PC-9 (cell line): Measurements from ENCODE around the gene CLC. TPM values are rescaled to one million over a fixed set of nuclear protein-coding genes. Genes with fewer than 3 reads are reported as not detected.

Experiments
- BruUV-seq: library from RNA; stranded (reverse); fragments of 400-500 nt; replicated peaks from 2 replicates; lab custom pipeline; 2021; lab: Mats Ljungman, UMichigan
- CTCF ChIA-PET: fragments of 300-600 bp; sonication (Branson Sonifier 250); formaldehyde crosslinking; loops from one replicate; lab custom pipeline; 2022; ENCODE audit warnings: antibody characterized with exemption; lab: Charles Lee
- POLR2A ChIA-PET: fragments of 300-600 bp; sonication (Branson Sonifier 250); formaldehyde crosslinking; loops from one replicate; lab custom pipeline; 2022; ENCODE audit warnings: antibody characterized with exemption; ENCODE audit not compliant: unreplicated experiment; lab: Charles Lee
- DNase-seq, 2 experiments: peaks; one replicate each; pipeline versions ENCODE4 v3.0.0 to v3.0.0-alpha.2; 2015 to 2022; ENCODE audit warnings: mixed read lengths in 1 of 2
- H2AFZ ChIP-seq: fragments of 200-600 bp; sonication (generic); 2 replicates; pipeline ENCODE4 v1.8.1; 2017; ENCODE audit warnings: antibody characterized with exemption
- H3F3A ChIP-seq: fragments of 200-600 bp; sonication (generic); 2 replicates; pipeline ENCODE4 v1.8.1; 2017; ENCODE audit warnings: antibody characterized with exemption, mild to moderate bottlenecking, low read depth; ENCODE audit not compliant: insufficient read depth
- H3K27ac ChIP-seq: fragments of 200-600 bp; sonication (generic); 2 replicates; pipeline ENCODE4 v1.6.1; 2016; ENCODE audit warnings: mixed run types
- H3K27me3 ChIP-seq: fragments of 200-600 bp; sonication (generic); 2 replicates; pipeline ENCODE4 v1.6.1; 2016; ENCODE audit warnings: low read depth, mixed run types; ENCODE audit not compliant: insufficient read depth
- H3K36me3 ChIP-seq: fragments of 200-600 bp; sonication (generic); 2 replicates; pipeline ENCODE4 v1.6.1; 2016; ENCODE audit warnings: low read depth, mixed run types
- H3K4me1 ChIP-seq: fragments of 200-600 bp; sonication (generic); replicated peaks from 2 replicates; pipeline ENCODE4 v1.6.1; 2016; ENCODE audit warnings: mixed run types; ENCODE audit not compliant: insufficient read depth
- H3K4me2 ChIP-seq: fragments of 200-600 bp; sonication (generic); 2 replicates; pipeline ENCODE4 v1.6.1; 2017; ENCODE audit warnings: mixed run types
- H3K4me3 ChIP-seq: fragments of 200-600 bp; sonication (generic); 2 replicates; pipeline ENCODE4 v1.6.1; 2016; ENCODE audit warnings: mixed run types
- H3K79me2 ChIP-seq: fragments of 200-600 bp; sonication (generic); 2 replicates; pipeline ENCODE4 v1.6.1; 2017; ENCODE audit warnings: low read depth, mixed run types
- H3K9me2 ChIP-seq: fragments of 200-600 bp; sonication (generic); 2 replicates; pipeline ENCODE4 v1.8.1; 2017; ENCODE audit warnings: mild to moderate bottlenecking; ENCODE audit not compliant: insufficient read depth
- H3K9me3 ChIP-seq: fragments of 200-600 bp; sonication (generic); 2 replicates; pipeline ENCODE4 v1.8.1; 2016; ENCODE audit warnings: low read depth; ENCODE audit not compliant: insufficient read depth
- H4K20me1 ChIP-seq: fragments of 200-600 bp; sonication (generic); 2 replicates; pipeline ENCODE4 v1.8.1; 2017; ENCODE audit not compliant: insufficient read depth
- CTCF ChIP-seq: fragments of 200-600 bp; sonication (generic); conservative IDR thresholded peaks from 2 replicates; pipeline ENCODE4 v1.6.1; 2017; ENCODE audit warnings: mixed run types, antibody characterized with exemption, mild to moderate bottlenecking, moderate library complexity
- EZH2 ChIP-seq: fragments of 200-600 bp; sonication (generic); IDR thresholded peaks from 2 replicates; pipeline ENCODE4 v1.8.0; 2017; ENCODE audit warnings: antibody characterized with exemption, low read depth
- intact Hi-C: fragments of 100-400 bp; cut with micrococcal nuclease; formaldehyde crosslinking; loops from one replicate; pipeline ENCODE4 v1.10.0; 2022; ENCODE audit not compliant: unreplicated experiment
- total RNA-seq: library from RNA; stranded (reverse); gene quantifications from 2 replicates; pipeline ENCODE4 v1.2.3, GENCODE V29; 2021

CLC gene
- total RNA-seq, 1 experiment from 2014 or later: not detected

GRCh38 chr19:39729594-39729993 is 8.2 kb downstream of the CLC start:
- peaks cover 60% of the 10 kb centered on the region for H3K27me3 ChIP-seq
- H4K20me1 ChIP-seq: no peaks in the 10 kb centered on the region
- H3K9me3 ChIP-seq: no peaks in the 10 kb centered on the region
- H3K4me1 ChIP-seq: no peaks in the 10 kb centered on the region
- ChIA-PET CTCF (no interaction called here), POLR2A (no interaction called here)
- no peak overlapping the region for H2AFZ ChIP-seq
- H3F3A ChIP-seq: no peaks in the 10 kb centered on the region
- intact Hi-C loops: no loop called here
- no peak overlapping the region for H3K4me3 ChIP-seq
- no peaks in the 10 kb centered on the region for H3K36me3 ChIP-seq
- no TSS peak for BruUV-seq
- no peaks in the 10 kb centered on the region for H3K79me2 ChIP-seq
- no peak for DNase-seq
- TF ChIP-seq CTCF (no peak), EZH2 (no peak)
- no peak overlapping the region for H3K27ac ChIP-seq
- H3K9me2 ChIP-seq: no peaks in the 10 kb centered on the region
- no peak overlapping the region for H3K4me2 ChIP-seq

- intact Hi-C loops: no loop called here
- DNase-seq: no peak
- Histone ChIP-seq H3K36me3 (no peaks in the 10 kb centered on the region), H3K4me3 (no peak overlapping the region), H4K20me1 (no peaks in the 10 kb centered on the region), H3K79me2 (no peaks in the 10 kb centered on the region), H3K4me1 (no peaks in the 10 kb centered on the region), H3K9me2 (no peaks in the 10 kb centered on the region), H3K27me3 (peaks cover 57% of the 10 kb centered on the region), H3K27ac (no peak overlapping the region), H3K4me2 (no peak overlapping the region), H2AFZ (no peak overlapping the region), H3K9me3 (no peaks in the 10 kb centered on the region), H3F3A (no peaks in the 10 kb centered on the region)
- TF ChIP-seq CTCF (no peak), EZH2 (no peak)
- ChIA-PET CTCF (no interaction called here), POLR2A (no interaction called here)
- no TSS peak for BruUV-seq
Measured at GRCh38 chr19:39728040-39728439, 9.8 kb downstream of the CLC start.

GRCh38 chr19:39727070-39727800 is 10.6 kb downstream of the CLC start:
- H3K27me3 ChIP-seq: peaks cover 60% of the 10 kb centered on the region
- intact Hi-C loops: no loop called here
- H3K4me2 ChIP-seq: no peak overlapping the region
- no peaks in the 10 kb centered on the region for H3F3A ChIP-seq
- no peaks in the 10 kb centered on the region for H3K9me3 ChIP-seq
- no peaks in the 10 kb centered on the region for H4K20me1 ChIP-seq
- no peaks in the 10 kb centered on the region for H3K4me1 ChIP-seq
- H3K36me3 ChIP-seq: no peaks in the 10 kb centered on the region
- no peak for DNase-seq
- POLR2A ChIA-PET: no interaction called here
- TF ChIP-seq CTCF (no peak), EZH2 (no peak)
- no peak overlapping the region for H2AFZ ChIP-seq
- no peaks in the 10 kb centered on the region for H3K9me2 ChIP-seq
- CTCF ChIA-PET: no interaction called here
- no peaks in the 10 kb centered on the region for H3K79me2 ChIP-seq
- H3K27ac ChIP-seq: no peak overlapping the region
- no TSS peak for BruUV-seq
- no peak overlapping the region for H3K4me3 ChIP-seq
